Stimulated activated CD8-positive, alpha-beta memory T cell treated with anti-CD3 and anti-CD28 coated beads, Interleukin-4, amount 100 ng/mL, for 1 hour (primary cell): ENCODE results near the gene DDHD1.
"Not testable (repeated sequence)": the region's sequence is repeated elsewhere in the genome, so short reads cannot be mapped to it uniquely, and the experiment has no call there.

Source experiments
- DNase-seq, 2 donors: peaks; one replicate each; pipeline ENCODE4 v3.0.0-alpha.2; 2020; ENCODE audit warnings: low read depth in 2 of 2, low spot score in 1 of 2

Gene DDHD1

GRCh38 chr14:53109105-53110041 is 43.8 kb downstream of the DDHD1 start:
- DNase-seq, result peak in 1 of 2 donors; percentile 14

GRCh38 chr14:53108292-53109104 is 44.6 kb downstream of the DDHD1 start:
- no peak for DNase-seq

- DNase-seq, result no peak
Observed at GRCh38 chr14:53106768-53107167, 46.4 kb downstream of the DDHD1 start.

GRCh38 chr14:53103636-53104340 is 49.3 kb downstream of the DDHD1 start:
- no peak for DNase-seq

- DNase-seq, result no peak
Observed at GRCh38 chr14:53093206-53093605, 59.9 kb downstream of the DDHD1 start.

GRCh38 chr14:53090853-53091252 is 62.3 kb downstream of the DDHD1 start:
- no peak for DNase-seq

GRCh38 chr14:53084954-53085353 is 68.2 kb downstream of the DDHD1 start:
- DNase-seq, result not testable (repeated sequence)

GRCh38 chr14:53064475-53064874 is 88.6 kb downstream of the DDHD1 start:
- DNase-seq, result no peak

GRCh38 chr14:53062856-53063255 is 90.3 kb downstream of the DDHD1 start:
- no peak for DNase-seq

- DNase-seq, result no peak
Observed at GRCh38 chr14:53060046-53060445, 93.1 kb downstream of the DDHD1 start.

GRCh38 chr14:53055003-53055402 is 98.1 kb downstream of the DDHD1 start:
- no peak for DNase-seq

GRCh38 chr14:53054457-53054856 is 98.7 kb downstream of the DDHD1 start:
- no peak for DNase-seq

GRCh38 chr14:53048631-53049030 is 104.5 kb downstream of the DDHD1 start:
- DNase-seq, result no peak

GRCh38 chr14:53047307-53048069 is 105.6 kb downstream of the DDHD1 start:
- no peak for DNase-seq

GRCh38 chr14:53044486-53044885 is 108.6 kb downstream of the DDHD1 start:
- no peak for DNase-seq

GRCh38 chr14:53043027-53043581 is 110.0 kb downstream of the DDHD1 start:
- no peak for DNase-seq

- no peak for DNase-seq
Observed at GRCh38 chr14:53042480-53042879, 110.6 kb downstream of the DDHD1 start.

GRCh38 chr14:53041067-53041466 is 112.1 kb downstream of the DDHD1 start:
- no peak for DNase-seq

GRCh38 chr14:53038629-53039028 is 114.5 kb downstream of the DDHD1 start:
- DNase-seq, result no peak

GRCh38 chr14:53037016-53037415 is 116.1 kb downstream of the DDHD1 start:
- no peak for DNase-seq
